Measurements from ENCODE around the gene UBE2R2. TPM values are rescaled to one million over a fixed set of nuclear protein-coding genes. Genes with fewer than 3 reads are reported as not detected.

The UBE2R2 gene
- total RNA-seq, 1 experiment from 2014 or later, result 52.1 TPM

DNA sequence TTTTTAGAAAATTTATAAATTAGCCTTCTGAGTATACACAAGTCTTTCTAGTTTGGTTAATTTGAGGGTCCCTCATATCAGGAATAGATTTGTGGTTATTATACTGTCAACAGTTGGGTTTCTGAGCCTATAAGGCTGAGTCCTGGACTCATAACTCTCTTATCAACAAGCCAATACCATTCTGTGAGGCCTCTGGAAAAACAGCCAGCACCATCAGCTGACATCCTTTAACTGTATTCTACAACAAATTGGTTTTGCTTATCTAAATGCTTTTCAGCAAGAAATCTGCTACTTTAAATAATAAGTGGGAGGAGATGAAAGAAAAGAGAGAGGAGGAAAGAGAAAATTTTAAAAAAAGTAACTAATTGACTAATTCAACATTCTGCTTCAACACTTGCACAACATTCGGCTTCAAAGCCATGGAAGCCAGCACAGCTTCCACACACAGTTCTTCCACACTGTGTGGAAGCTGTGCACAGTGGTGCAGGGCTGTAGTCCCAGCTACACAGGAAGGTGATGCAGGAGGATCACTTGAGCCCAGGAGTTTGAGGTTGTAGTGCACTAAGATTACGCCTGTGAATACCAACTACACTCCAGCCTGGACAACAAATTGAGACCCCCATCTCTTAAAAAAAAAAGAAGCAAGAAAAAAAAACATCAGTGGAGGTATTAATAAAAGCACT is 147.3 kb downstream of the UBE2R2 start:
- Histone ChIP-seq H3K9me3 (ENCODE audit: control insufficient read depth, low read depth, low read length) (no peaks in the 10 kb centered on the region), H3K56ac (ENCODE audit: insufficient read length, low read depth, low read length) (no peak overlapping the region), H3K18ac (ENCODE audit: insufficient read length, low read depth, low read length) (no peak overlapping the region), H3K79me2 (ENCODE audit: insufficient read depth, low read length) (no peaks in the 10 kb centered on the region), H3K9ac (ENCODE audit: extremely low read depth, insufficient read length, low read length) (no peak overlapping the region), H2BK12ac (ENCODE audit: insufficient read length, low read depth, low read length) (no peak overlapping the region), H4K20me1 (ENCODE audit: control insufficient read depth, insufficient read depth, insufficient read length) (no peaks in the 10 kb centered on the region), H3K14ac (ENCODE audit: insufficient read depth, low read length) (no peak overlapping the region), H2BK120ac (ENCODE audit: low read depth, low read length, poor library complexity, severe bottlenecking) (no peak overlapping the region), H2BK5ac (ENCODE audit: insufficient read length, low read length) (no peak overlapping the region), H3T11ph (ENCODE audit: low read length) (no peak overlapping the region), H3K23ac (ENCODE audit: insufficient read length, low read depth, low read length) (no peak overlapping the region), H2BK15ac (ENCODE audit: low read depth, low read length) (no peak overlapping the region), H3K4me1 (ENCODE audit: insufficient read depth, low read length) (no peaks in the 10 kb centered on the region), H2AFZ (ENCODE audit: low read length) (no peak overlapping the region), H4K91ac (ENCODE audit: insufficient read length, low read depth, low read length) (no peak overlapping the region), H3K4ac (ENCODE audit: low read depth, low read length) (no peak overlapping the region), H3K27ac (ENCODE audit: insufficient read length, low read depth, low read length) (no peak overlapping the region), H3K27me3 (ENCODE audit: insufficient read depth, low read length) (no peaks in the 10 kb centered on the region), H3K23me2 (ENCODE audit: insufficient read length, low read depth, low read length, poor library complexity, severe bottlenecking) (no peaks in the 10 kb centered on the region), H3K4me2 (ENCODE audit: insufficient read depth, insufficient read length, low read length) (no peak overlapping the region), H2AK5ac (ENCODE audit: insufficient read length, low read length) (no peak overlapping the region), H3K79me1 (ENCODE audit: insufficient read depth, low read depth, low read length, poor library complexity, severe bottlenecking) (no peaks in the 10 kb centered on the region), H4K8ac (replicated peaks; ENCODE audit: insufficient read length, low read depth, low read length) (no peak overlapping the region), H4K5ac (ENCODE audit: insufficient read length, low read depth, low read length) (no peak overlapping the region), H2BK20ac (ENCODE audit: low read depth, low read length, poor library complexity, severe bottlenecking) (no peak overlapping the region)
- Mint-ChIP-seq H3K27me3 (ENCODE audit: low read depth) (no peaks in the 10 kb centered on the region), H3K4me3 (no peak overlapping the region), H3K36me3 (ENCODE audit: insufficient read depth in 1 of 3, low read depth in 3 of 3) (peaks cover 4 to 54% (median 38%) of the 10 kb centered on the region in 3 experiments; a peak in 5 of 7 replicates), H3K27ac (peak overlapping the region in 2 of 3 experiments; percentile 49 to 52; a peak in 2 of 7 replicates), H3K9me3 (no peaks in the 10 kb centered on the region), H3K4me1 (no peaks in the 10 kb centered on the region)
- TF ChIP-seq CTCF (conservative IDR thresholded peaks at IDR 0.05), result no peak
- no peak for DNase-seq
- WGBS (ENCODE audit: extremely low coverage, insufficient read length, low lambda C conversion rate), result no CpG with 5 or more reads among the region's 2 CpGs

Other genes starting within 250 kb of the UBE2R2 start
- gene PRSS3, start 21.6 kb upstream of the UBE2R2 start, total RNA-seq (2021), result not detected in 2 replicates
- gene UBAP2, start 231.7 kb downstream of the UBE2R2 start, total RNA-seq (2021), result 60.8 and 61.1 TPM in 2 replicates